VCaP (cell line): ENCODE data around the gene KISS1R.

Experiments
- H3K27ac ChIP-seq: fragments of 450-650 bp; 2 replicates; pipeline ENCODE4 v1.5.1; 2017
- TF ChIP-seq, protein P1 (sequence below): fragments of 450-650 bp; conservative IDR thresholded peaks from 2 replicates; pipeline ENCODE4 v1.5.1; 2017; ENCODE audit warnings: mild to moderate bottlenecking, moderate library complexity

Gene KISS1R

DNA sequence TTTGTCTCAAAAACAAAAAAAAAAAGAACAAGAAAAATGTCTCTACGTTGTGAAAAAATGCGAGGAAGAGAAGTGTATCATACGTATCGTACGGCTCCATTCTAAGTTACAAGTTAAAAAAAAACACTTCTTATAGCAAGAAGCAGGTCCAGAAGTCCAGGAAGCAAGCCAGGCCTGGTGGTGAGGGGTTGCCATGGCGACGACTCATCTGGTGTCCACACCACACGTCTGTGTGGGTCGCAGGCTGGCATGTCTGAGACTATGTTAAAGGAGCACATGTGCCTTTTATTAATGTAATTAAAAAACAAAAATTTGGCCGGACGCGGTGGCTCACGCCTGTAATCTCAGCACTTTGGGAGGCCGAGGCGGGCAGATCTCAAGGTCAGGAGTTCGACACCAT lies 30.1 kb upstream of the KISS1R start:
- TF ChIP-seq, protein P1, sequence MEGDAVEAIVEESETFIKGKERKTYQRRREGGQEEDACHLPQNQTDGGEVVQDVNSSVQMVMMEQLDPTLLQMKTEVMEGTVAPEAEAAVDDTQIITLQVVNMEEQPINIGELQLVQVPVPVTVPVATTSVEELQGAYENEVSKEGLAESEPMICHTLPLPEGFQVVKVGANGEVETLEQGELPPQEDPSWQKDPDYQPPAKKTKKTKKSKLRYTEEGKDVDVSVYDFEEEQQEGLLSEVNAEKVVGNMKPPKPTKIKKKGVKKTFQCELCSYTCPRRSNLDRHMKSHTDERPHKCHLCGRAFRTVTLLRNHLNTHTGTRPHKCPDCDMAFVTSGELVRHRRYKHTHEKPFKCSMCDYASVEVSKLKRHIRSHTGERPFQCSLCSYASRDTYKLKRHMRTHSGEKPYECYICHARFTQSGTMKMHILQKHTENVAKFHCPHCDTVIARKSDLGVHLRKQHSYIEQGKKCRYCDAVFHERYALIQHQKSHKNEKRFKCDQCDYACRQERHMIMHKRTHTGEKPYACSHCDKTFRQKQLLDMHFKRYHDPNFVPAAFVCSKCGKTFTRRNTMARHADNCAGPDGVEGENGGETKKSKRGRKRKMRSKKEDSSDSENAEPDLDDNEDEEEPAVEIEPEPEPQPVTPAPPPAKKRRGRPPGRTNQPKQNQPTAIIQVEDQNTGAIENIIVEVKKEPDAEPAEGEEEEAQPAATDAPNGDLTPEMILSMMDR, result no peak
- H3K27ac ChIP-seq, result no peak overlapping the region

DNA sequence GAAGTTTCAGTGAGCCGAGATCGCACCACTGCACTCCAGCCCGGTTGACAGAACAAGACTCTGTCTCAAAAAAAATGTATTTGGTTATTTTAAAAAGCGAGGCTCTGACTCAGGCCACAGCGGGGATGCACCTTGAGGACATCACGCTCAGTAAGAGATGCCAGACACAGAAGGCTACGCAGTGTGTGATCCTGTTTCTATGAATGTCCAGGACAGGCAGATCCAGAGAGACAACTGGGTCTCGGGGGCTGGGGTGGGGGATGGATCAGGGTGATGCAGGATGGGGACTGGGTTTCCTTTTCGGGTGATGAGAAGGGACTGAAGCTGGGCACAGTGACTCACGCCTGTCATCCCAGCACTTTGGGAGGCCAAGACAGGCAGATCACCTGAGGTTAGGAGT lies 29.5 kb upstream of the KISS1R start:
- no peak overlapping the region for H3K27ac ChIP-seq
- TF ChIP-seq, protein P1, result no peak

DNA sequence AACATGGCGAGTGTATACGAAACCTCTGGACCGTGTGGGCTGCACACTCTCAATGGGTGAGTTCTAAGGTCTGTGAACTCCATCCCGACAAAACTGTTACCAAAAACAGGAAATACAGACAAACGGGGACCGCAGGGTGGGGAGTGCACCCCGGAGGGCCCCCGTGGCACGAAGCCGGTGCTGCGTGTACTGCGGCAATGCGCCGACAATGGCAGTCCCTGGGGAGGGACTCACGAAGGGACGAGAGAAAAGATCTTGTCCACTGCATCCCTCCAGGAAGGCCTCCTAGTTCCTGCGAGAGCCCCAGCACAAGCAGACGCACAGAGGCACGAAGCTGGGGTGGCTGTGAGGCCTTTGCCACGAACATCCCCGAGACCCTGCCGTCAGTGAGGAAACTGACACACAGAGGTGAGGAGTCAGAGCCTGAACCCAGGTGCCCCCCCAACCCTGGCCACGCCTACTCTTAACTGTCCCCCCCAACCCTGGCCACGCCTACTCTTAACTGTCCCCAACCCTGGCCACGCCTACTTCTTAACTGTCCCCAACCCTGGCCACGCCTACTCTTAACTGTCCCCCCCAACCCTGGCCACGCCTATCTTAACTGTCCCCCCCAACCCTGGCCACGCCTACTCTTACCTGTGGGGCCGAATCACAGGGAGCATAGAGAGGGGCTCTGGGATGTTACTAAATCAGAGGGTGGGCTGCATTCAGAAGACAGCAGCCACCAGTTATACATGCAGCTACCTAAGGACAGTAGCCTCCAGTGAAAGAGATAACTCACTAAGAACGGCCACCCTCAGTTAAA lies 28.4 kb upstream of the KISS1R start:
- no peak overlapping the region for H3K27ac ChIP-seq
- TF ChIP-seq, protein P1, result no peak

DNA sequence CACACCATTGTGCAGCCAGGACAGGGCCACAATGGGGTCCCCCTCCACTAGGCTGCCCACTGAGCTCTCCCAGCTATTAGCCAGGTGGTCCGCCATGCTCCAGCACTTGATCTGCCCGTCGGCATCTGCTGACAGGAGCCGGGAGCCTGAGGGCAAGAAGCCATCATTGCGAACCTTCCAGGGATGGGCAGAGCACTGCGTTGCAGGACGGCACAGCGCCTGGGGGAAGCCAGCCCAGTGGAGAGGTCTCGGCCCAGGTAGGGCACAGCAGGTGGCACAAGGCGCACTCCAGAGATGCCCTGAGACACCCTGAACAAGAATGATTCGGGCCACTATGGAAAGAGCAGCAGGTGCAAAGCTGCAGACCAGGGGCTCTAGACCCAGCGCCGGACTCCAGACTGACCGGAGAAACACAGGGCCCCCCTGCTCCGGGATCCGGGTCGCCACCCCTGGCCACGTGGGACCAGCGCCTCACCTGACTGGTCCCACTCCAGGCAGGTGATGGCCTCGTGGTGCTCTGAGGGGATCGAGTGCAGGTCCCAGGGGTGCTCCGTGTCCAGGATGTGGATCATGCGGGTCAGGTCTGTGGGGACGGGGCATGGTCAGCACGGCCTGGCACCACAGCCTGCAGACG lies 27.4 kb upstream of the KISS1R start:
- H3K27ac ChIP-seq, result no peak overlapping the region
- TF ChIP-seq, protein P1, result no peak

DNA sequence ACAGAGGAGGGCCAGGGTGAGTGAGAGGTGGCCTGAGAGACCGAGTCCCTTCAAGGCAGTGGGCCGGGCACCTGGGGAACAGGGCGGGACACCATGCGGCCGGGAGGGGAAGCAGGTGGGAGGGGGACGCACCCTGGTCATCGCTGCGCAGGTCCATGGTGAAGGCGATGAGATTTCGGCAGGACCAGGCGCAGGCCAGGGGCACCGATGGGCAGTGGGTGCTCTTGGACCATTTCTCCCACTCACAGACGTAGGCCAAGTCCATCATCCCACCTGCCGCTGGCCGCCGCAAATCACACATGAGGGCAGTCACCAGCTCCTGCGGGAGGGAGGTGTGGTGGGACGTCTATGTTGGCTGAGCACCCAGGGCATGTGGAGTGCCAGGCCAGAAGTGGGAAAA lies 26.3 kb upstream of the KISS1R start:
- TF ChIP-seq, protein P1, result no peak
- no peak overlapping the region for H3K27ac ChIP-seq

DNA sequence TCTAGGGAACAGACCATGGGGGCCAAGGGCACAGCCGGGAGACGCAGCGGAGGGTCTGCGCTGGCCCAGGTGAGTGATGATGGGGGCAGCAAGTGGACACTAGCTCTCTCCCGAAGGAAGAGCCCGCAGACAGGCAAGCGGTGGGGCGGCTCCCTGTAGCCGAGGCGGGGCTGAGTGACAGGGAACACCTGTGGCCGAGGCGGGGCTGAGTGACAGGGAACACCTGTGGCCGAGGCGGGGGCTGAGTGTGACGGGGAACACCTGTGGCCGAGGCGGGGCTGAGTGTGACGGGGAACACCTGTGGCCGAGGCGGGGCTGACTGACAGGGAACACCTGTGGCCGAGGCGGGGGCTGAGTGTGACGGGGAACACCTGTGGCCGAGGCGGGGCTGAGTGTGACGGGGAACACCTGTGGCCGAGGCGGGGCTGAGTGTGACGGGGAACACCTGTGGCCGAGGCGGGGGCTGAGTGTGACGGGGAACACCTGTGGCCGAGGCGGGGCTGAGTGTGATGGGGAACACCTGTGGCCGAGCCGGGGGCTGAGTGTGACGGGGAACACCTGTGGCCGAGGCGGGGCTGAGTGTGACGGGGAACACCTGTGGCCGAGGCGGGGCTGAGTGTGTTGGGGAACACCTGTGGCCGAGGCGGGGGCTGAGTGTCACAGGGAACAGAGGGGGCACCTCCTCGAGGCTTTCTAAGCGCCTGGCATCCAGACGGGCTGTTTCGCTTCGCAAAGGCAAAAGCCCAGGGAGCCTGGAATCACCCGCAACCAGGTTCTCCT lies 25.5 kb upstream of the KISS1R start:
- peak overlapping the region; percentile 94; the same call in 1 of the 2 replicates for H3K27ac ChIP-seq

DNA sequence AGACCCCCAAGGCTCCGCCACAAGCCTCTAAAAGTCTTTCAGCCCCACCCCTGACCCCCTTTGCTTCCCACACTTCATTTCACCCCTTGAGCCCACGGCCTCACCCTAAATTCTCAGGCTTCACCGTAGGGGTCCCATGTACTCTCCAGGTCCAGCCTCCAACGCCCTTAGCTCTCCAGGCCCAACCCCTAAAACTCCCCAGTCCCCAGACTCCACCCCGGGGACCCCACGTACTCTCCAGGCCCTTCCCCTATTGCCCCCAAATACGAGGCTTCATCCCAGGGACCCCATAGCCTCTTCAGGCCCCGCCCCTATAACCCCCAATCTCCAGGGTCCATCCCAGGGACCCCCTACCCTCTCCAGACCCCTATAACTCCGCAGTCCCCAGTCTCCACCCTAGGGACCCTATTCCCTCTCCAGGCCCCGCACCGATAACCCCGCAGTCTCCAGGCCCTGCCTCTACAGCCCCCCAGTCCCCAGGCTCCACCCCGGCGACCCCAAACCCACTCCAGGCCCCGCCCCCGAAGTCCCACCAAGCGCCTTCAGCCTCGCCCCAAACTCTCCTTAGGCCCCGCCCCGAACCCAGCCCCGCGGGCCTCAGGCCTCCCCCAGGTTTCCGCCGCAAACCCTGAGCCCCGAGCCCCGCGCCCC lies 24.8 kb upstream of the KISS1R start:
- peak overlapping the region; percentile 94 for H3K27ac ChIP-seq

More for the DNA sequence above, 24.8 kb upstream of the KISS1R start:
- TF ChIP-seq, protein P1, result no peak
